ENCODE measurements around the gene SEMA4G. TPM values are rescaled to one million over a fixed set of nuclear protein-coding genes. Genes with fewer than 3 reads are reported as not detected.

The SEMA4G gene
- total and polyA plus RNA-seq, 5 donors, result 3.1 to 3.8 (median 3.2) TPM

DNA sequence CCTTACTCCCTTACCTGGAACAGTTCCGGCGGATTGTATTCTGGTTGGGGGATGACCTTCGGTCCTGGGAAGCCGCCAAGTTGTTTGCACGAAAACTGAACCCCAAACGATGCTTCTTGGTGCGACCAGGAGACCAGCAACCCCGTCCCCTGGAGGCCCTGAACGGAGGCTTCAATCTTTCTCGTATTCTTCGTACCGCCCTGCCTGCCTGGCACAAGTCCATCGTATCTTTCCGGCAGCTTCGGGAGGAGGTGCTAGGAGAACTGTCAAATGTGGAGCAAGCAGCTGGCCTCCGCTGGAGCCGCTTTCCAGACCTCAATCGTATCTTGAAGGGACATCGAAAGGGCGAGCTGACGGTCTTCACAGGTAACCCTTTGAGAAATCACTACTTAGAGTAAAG, 19.8 kb downstream of the SEMA4G start:
- 87% methylated on average over 21 of the region's 21 CpGs for WGBS
- ATAC-seq (no peak), DNase-seq (no peak)
- intact Hi-C loops (cut with DNase I), result no loop called here
- Histone ChIP-seq H3K9me3 (ENCODE audit: control insufficient read depth, low read length) (no peaks in the 10 kb centered on the region), H3K4me3 (ENCODE audit: low read length) (no peak overlapping the region), H3K27ac (ENCODE audit: low read length) (no peak overlapping the region), H3K4me1 (ENCODE audit: control insufficient read depth, insufficient read depth, low read length) (peaks cover 10% of the 10 kb centered on the region), H3K27me3 (ENCODE audit: control insufficient read depth, insufficient read depth) (no peaks in the 10 kb centered on the region)

DNA sequence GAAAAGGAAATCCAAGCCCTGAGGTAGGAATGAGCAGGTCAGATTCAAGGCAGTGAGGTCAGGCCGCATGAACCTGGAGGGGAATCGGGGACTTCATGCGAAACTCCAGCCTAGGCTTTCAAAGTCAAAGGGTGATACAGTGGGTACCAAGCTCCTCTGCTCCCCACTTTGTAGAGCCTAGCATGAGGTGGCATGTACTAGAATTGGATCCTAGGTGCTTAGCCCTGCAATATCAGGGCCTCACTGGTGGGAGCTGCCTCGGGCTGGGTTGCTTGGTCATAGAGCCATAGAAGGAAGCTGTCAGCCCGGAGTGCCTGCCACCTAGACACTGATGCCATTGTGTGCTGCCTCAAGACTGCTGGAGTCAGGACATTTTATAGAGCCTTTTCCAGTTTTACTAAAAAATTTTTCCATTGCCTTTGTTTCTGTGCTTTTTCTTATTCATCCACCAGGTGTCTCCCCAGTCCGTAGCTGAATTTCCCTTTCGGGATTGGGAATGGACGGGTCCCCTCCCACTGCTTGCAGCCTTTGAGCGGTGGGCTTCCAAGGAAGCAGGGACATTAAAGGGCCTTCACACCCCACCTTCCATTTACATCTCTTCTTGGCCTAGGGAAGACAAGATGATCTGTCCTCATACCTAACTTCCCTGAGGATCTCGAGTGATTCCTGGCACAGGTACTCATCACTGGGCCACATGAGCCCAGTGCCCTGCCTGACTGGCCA, 24.8 kb downstream of the SEMA4G start:
- DNase-seq, result no peak
- no peaks in the 10 kb centered on the region for H3K9me3 ChIP-seq (ENCODE audit: control insufficient read depth, low read length)
- ATAC-seq, result no peak
- no peaks in the 10 kb centered on the region for H3K27me3 ChIP-seq (ENCODE audit: control insufficient read depth, insufficient read depth)
- WGBS, result 52% methylated on average over 10 of the region's 10 CpGs
- intact Hi-C loops (cut with DNase I), result loop anchor here in 2 of 4 donors (1.0 to 2.0 kb wide), 2 partner anchors 19 to 20 kb away; no protein-coding TSS in a partner anchor
- no peak overlapping the region for H3K4me3 ChIP-seq (ENCODE audit: low read length)
- H3K27ac ChIP-seq (ENCODE audit: low read length), result no peak overlapping the region
- H3K4me1 ChIP-seq (ENCODE audit: control insufficient read depth, insufficient read depth, low read length), result peaks cover 6% of the 10 kb centered on the region

DNA sequence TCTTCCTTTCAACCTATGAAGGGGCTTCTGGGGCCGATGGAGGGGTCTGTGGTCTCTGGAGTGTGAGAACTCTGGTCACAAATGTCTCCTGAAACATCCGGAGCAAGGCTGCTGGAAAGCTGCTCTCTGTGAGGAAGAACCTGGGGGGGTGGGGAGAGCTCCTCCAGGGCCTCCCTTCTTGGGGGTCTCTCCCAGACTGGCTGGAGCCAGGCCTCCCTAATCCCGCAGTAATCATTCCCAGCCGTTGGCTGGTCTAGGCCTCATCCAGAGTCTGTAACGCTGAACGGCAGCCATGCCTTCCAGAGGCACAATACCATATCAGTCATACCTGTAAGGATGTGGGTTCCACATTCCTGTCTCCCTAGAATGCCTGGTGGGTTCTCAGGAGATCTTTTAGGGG, 25.9 kb downstream of the SEMA4G start:
- ATAC-seq, result no peak
- H3K4me1 ChIP-seq (ENCODE audit: control insufficient read depth, insufficient read depth, low read length), result peaks cover 6% of the 10 kb centered on the region
- H3K9me3 ChIP-seq (ENCODE audit: control insufficient read depth, low read length), result no peaks in the 10 kb centered on the region
- 59% methylated on average over 6 of the region's 6 CpGs for WGBS
- H3K27ac ChIP-seq (ENCODE audit: low read length), result no peak overlapping the region
- no peaks in the 10 kb centered on the region for H3K27me3 ChIP-seq (ENCODE audit: control insufficient read depth, insufficient read depth)
- no peak overlapping the region for H3K4me3 ChIP-seq (ENCODE audit: low read length)
- DNase-seq, result no peak
- intact Hi-C loops (cut with DNase I), result loop anchor here in 1 of 4 donors (2.0 kb wide), 1 partner anchor 18 kb away; no protein-coding TSS in a partner anchor

DNA sequence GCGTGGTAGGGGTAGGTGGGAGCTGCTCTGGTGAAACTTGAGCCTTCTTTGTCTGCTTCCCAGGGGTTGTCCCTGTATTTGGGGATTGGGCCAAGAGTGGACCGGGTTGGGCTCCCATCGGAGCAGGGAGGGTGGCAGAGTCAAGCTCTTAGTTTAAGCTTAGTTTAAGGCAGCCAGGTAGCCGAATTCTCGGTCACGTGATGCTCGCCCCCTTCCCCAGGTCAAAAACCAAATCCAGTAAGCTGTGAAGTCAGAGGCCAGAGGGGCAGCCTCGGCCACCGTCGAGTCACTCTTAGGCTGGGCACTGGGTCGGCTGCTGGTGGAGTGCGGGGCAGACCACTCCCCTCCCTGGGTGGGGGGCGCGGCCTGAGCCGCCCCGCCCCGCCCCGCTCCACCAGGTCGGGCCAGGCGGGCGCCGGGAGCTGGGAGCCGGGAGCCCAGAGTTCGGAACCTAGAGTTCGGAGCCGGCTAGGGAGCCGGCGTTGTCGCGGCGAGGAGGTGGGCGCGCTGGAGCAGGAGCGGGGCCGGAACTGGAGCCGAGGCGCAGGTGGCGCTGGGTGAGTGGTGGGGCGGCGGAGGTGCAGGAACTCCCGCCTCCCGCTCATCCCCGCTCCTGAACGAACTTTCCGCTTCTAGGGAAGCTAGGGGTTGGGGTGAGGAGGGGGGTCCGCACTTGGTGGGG, 27.5 kb downstream of the SEMA4G start:
- WGBS, result 7% methylated on average over 46 of the region's 46 CpGs
- H3K9me3 ChIP-seq (ENCODE audit: control insufficient read depth, low read length), result no peaks in the 10 kb centered on the region
- no peak for ATAC-seq
- peak in 2 of 3 donors; percentile 71 to 81 for DNase-seq
- no peaks in the 10 kb centered on the region for H3K27me3 ChIP-seq (ENCODE audit: control insufficient read depth, insufficient read depth)
- intact Hi-C loops (cut with DNase I), result no loop called here
- H3K27ac ChIP-seq (ENCODE audit: low read length), result no peak overlapping the region
- H3K4me1 ChIP-seq (ENCODE audit: control insufficient read depth, insufficient read depth, low read length), result peaks cover 7% of the 10 kb centered on the region
- H3K4me3 ChIP-seq (ENCODE audit: low read length), result peak overlapping the region; percentile 89

DNA sequence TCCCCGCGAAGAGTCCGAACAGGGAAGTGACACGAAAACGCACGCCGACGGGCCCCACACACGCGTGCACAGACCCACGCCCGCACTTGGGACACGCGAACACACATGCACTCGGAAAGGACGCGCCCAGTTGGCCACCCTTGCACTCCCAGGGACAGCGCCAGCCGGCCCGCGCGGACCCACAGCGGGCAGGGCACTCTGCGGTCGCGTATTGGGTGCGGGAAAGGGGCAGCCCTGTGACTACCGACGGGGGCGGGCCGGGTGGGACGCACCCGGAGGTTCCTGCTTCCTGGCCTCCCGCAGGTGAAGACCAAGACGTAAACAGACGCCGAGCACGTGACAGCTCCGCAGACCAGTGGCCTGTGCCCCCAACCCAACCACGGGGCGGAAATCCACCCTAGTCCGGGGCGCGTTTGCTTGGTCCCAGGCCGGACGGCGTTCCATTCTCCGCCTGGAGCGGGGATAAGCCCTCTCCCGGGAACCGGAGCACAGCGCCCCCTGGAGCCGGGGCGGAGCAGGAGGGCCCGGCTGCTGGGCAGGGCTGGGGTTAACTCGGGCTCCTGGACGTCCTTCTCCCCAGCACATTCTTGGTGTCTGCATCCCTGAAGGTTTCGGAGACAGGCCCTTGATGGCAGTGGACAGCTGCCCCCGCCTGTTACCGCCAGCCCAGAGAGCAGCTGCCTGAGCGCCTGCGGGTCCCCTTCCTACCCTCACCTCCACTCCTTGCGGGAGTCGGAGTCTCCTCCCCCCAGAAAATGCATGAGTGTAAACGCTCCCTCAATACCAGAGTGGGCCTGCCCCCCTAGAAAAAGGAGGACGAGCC, 28.3 kb downstream of the SEMA4G start:
- ATAC-seq (peak; percentile 44 to 49), DNase-seq (peak; percentile 79 to 94 (median 90))
- Histone ChIP-seq H3K4me1 (ENCODE audit: control insufficient read depth, insufficient read depth, low read length) (peaks cover 13% of the 10 kb centered on the region), H3K27me3 (ENCODE audit: control insufficient read depth, insufficient read depth) (no peaks in the 10 kb centered on the region), H3K27ac (ENCODE audit: low read length) (peak overlapping the region; percentile 97), H3K9me3 (ENCODE audit: control insufficient read depth, low read length) (no peaks in the 10 kb centered on the region), H3K4me3 (ENCODE audit: low read length) (peak overlapping the region; percentile 89)
- WGBS, result under 1% methylated on average over 66 of the region's 66 CpGs
- intact Hi-C loops (cut with DNase I), result no loop called here

DNA sequence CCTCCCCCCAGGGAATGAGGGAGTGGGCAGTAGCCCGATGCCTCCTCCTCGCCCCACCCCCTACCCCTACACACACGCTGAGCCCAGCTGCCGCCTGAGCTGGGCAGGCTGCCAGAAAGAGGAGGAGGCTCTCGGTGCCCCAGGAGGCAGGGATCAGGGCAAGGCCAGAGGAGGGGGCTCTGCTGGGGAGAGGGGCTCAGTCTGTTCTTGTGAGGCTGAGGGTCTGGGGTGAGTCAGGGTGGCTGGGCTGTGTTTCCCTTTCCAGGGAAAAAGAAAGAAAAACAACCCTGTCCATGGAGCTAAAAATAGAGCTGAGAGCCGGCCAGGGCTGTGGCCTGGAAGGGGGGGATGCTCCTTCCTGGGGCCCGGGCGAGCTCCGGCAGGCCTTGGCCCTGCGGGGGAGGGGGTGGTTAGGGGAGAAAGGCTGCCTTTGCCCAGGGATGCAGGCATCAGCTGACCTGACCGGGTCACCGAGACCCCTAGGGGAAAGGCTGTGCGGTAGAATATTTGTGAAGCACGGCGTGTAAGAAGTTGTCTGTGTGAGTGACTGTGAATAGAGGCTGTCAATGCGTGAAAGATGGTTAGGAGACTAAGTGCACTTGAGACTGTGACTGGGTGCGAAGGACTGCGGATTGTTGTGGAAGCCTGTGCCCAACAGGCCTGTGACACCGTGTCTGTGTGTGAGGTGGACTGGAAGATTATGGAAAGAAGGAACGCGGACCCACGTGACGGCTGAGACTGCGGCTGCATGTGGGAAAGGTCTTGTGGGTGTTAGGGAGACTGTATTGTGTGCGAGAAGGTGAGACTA, 29.1 kb downstream of the SEMA4G start:
- peak overlapping the region; percentile 97 for H3K27ac ChIP-seq (ENCODE audit: low read length)
- DNase-seq, result peak; percentile 84 to 94 (median 94)
- peak; percentile 60 to 62 for ATAC-seq
- WGBS, result 1% methylated on average over 25 of the region's 25 CpGs
- no peaks in the 10 kb centered on the region for H3K27me3 ChIP-seq (ENCODE audit: control insufficient read depth, insufficient read depth)
- H3K4me3 ChIP-seq (ENCODE audit: low read length), result peak overlapping the region; percentile 89
- no peaks in the 10 kb centered on the region for H3K9me3 ChIP-seq (ENCODE audit: control insufficient read depth, low read length)
- intact Hi-C loops (cut with DNase I), result no loop called here
- H3K4me1 ChIP-seq (ENCODE audit: control insufficient read depth, insufficient read depth, low read length), result peaks cover 13% of the 10 kb centered on the region

DNA sequence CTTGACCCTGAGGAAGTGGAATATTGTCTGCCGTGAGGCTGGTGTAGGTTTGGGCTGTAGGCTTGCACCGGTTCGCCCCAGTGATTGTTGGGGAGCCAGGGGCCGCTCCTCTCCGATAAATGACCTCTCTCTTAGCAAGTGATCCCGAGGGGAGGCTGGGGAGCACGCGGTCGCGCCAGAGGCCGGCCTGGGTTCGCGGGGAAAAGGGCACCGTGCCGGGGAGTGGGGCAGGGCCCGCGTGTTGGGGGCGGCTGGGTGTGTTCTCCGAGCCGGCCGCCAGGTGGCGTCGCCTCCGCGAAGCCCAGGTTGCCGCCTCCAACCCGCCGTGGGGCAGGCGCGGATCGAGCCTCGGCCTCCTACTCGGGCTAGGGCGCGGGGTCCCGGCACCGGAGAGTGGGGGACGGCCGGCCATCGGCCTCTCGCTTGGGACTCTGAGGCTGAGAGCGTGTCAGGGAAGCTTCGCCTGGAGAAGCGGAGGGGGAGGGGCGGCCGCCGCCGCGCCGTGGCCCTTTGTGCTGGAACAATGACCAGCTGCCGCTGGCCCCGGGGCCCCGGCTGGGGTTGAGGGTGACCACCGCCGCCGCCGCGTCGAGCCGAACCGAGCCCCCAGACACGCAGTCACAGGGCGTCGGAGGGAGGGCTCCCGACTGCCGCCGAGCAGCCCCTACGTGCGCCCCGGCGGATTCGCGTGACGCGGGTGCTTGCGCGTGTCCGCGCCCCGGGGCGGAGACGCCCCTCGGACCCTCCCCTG, 29.9 kb downstream of the SEMA4G start:
- Histone ChIP-seq H3K4me1 (ENCODE audit: control insufficient read depth, insufficient read depth, low read length) (peaks cover 13% of the 10 kb centered on the region), H3K27ac (ENCODE audit: low read length) (peak overlapping the region; percentile 97), H3K27me3 (ENCODE audit: control insufficient read depth, insufficient read depth) (no peaks in the 10 kb centered on the region), H3K4me3 (ENCODE audit: low read length) (peak overlapping the region; percentile 89), H3K9me3 (ENCODE audit: control insufficient read depth, low read length) (no peaks in the 10 kb centered on the region)
- DNase-seq (peak; percentile 88 to 95 (median 94)), ATAC-seq (peak; percentile 78 to 80)
- WGBS, result under 1% methylated on average over 83 of the region's 83 CpGs
- intact Hi-C loops (cut with DNase I), result no loop called here

DNA sequence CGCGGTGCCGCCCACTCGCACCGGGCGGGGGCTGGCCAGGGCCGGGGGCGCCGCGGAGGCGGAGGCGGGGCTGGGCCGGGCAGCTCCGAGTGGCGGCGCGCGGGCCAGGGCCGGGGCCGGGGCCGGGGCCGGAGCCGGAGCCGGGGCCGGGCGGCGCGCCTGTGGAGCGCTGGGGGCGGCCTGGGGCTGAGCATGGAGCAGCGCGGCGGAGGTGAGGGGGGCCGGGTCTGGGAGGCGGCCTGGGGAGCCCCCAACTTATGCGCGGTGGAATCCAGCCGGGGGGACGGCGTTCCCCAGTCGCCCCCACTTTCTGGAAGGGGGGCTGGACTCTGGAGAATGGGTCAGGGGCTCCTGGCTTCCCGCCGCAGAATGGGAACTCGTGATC, 30.4 kb downstream of the SEMA4G start, which contains the start of gene LZTS2:
Gene LZTS2 (plus strand): TSS at position 67 of the 385 bp plus-strand sequence. CDS start 2,731 bp downstream, outside the sequence.
- Histone ChIP-seq H3K4me1 (ENCODE audit: control insufficient read depth, insufficient read depth, low read length) (peaks cover 13% of the 10 kb centered on the region), H3K27ac (ENCODE audit: low read length) (peak within 1 kb of the TSS; percentile 97), H3K27me3 (ENCODE audit: control insufficient read depth, insufficient read depth) (no peaks in the 10 kb centered on the region), H3K9me3 (ENCODE audit: control insufficient read depth, low read length) (no peaks in the 10 kb centered on the region), H3K4me3 (ENCODE audit: low read length) (peak within 1 kb of the TSS; percentile 89)
- under 1% methylated on average over 44 of the region's 44 CpGs for WGBS
- DNase-seq (no peak), ATAC-seq (no peak)
- intact Hi-C loops (cut with DNase I), result no loop called here

DNA sequence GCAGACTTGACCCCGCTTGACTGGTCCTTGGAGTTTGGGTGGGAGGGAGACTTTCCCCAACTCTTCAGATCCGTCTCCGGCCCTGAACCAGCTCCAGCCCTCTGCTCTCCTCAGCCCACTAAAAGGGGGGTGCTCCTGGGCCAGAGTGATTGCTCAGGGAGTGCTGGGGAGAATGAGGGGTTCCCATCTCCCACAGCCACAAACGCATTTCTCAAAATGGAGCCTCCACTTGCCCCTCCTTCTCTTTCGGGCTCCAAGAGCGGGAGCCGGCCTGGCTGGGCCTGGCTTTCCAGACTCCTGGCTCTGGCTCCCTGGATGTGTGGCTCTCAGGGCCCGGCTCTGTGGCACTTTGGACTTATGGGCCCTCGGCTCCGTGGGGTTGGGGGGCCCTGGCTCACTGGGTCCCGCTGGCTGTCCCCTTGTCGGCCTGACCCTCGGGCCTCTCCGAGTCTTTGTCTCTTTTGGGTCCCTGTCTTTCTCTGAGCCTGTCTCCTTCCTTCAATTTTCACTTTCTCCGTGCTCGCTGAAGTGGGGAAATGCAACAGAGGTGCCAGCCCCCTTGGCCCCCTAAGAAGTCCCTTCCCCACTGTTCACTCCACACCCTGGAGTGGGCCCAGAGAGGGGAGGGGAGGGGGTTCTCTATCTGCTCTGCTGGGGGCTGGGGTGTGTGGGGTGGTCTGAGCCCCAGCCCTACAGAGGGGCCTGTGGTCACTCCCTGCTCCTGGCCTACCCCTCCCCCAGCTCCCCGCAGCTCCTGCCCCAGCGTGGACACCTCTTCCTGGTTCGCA, 31.0 kb downstream of the SEMA4G start:
- no peaks in the 10 kb centered on the region for H3K9me3 ChIP-seq (ENCODE audit: control insufficient read depth, low read length)
- DNase-seq (peak in 2 of 3 donors; percentile 79 to 82), ATAC-seq (no peak)
- H3K4me1 ChIP-seq (ENCODE audit: control insufficient read depth, insufficient read depth, low read length), result peaks cover 13% of the 10 kb centered on the region
- intact Hi-C loops (cut with DNase I), result no loop called here
- 3% methylated on average over 19 of the region's 19 CpGs for WGBS
- no peaks in the 10 kb centered on the region for H3K27me3 ChIP-seq (ENCODE audit: control insufficient read depth, insufficient read depth)
- H3K4me3 ChIP-seq (ENCODE audit: low read length), result peak overlapping the region; percentile 89
- peak overlapping the region; percentile 97 for H3K27ac ChIP-seq (ENCODE audit: low read length)

All from right cardiac atrium (tissue), 5 donors.